ENCODE measurements around the gene CELF6.

Gene CELF6

DNA sequence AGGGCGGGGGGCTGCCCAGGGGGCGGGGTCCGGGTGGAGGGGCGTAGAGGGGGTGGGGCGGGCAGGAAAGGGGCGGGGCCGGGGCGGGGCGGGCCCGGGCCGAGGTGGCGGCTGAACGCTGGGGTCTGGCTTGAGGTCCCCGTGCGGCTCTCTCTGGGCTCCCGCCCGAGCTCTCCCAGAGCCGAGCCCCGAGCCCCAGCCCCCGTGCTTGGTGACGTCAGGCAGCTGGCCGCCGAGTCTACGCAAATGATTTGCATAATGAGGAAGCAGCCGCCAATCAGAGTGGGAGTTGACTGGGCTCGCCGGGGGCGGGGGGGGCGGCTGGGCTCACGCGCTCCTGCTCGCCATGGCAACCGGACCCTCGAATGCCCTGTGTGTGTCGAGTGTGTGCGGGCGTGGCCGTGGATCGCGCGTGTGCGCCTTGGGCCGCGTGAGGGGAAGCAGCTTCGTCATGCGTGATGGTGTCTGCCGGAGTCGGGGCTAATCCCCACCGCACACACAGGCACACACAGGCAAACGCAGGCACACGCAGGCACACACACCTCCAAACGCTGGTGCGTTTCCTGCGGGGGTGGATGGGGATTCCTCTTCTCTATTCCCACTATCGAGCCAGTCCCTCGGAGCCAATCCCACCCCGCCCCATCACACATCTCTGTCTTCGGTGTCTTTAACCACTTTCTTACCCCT, at the start of gene CELF6:
CELF6 (minus strand) TSS at position 173 of the 687 bp plus-strand sequence. CDS start 283 bp downstream, outside the sequence.
- DNase-seq = peak in 1 of 2 experiments; percentile 45

DNA sequence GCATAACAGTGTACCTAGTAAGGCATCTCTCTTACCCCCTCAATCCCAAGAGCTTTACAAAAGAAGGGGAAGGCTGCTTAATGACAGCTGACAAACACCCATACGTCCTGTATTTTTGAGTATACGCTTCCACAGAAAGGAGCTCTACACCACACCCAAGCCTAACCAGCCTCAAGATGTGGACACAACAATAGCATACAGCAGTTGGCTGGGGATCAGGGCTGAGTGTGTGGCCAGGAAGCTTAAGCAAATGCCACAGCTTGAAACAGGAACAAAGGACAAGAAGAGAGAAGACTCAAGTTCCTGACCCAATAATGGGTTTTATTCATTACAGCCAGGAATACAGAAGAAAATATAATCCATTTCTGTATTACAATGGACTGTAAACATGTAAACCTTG, 48.9 kb upstream of the CELF6 start:
- no peak for DNase-seq

DNA sequence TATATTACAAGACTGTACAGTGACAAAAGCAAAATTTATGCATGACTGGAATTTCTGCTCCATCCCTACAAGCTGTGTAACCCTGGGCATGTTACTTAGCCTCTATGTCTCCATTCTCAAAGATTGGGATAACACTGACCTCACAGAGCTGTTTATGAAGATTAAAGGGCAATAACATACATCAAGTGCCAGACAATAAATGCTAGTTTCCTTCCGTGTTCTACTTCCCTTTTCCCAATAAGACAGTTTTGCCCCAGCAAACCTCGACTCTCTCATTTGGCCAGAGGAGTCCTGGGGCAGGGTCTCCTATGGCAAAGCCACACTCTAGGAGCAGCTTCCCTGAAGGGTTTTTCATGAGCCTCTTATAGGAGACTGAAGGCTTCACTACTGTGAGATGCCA, 48.4 kb upstream of the CELF6 start:
- DNase-seq = no peak

DNA sequence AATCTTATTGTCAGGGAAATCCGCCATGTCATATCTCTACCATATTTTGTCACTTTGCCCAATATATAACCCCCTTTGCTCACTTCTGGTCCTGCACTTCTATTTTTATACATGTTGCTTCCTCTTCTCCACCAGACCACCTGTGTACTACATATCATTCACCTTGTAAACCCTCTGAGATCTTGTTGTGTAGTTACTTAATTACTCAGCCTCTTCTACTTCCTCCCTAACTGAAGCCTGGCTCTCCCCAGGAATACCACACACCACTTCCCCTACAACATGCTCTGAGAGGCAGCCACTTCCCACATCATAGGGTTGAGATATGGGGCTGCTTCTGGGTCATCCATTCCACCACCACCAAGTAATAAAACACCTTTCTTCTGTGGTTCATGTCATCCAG, 45.9 kb upstream of the CELF6 start:
- no peak for DNase-seq

DNA sequence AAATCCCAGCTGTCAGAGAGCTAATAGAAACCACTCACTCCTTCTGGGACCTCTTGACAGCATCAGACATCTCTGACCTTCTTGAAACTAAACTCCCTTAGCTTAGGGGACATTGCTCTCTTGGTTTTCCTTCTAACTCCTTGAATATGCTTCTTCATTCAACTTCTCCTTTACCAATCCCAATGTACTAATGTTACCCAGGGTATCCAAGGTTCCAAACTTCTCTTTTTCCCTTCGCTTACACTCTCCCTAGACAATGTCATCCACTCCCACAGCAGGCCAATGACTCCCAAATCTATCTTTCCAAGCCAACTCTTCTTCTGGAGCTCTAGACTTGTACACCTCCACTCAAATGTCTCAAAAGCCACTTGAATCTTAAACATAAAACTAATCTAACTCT, 41.2 kb upstream of the CELF6 start:
- no peak for DNase-seq

DNA sequence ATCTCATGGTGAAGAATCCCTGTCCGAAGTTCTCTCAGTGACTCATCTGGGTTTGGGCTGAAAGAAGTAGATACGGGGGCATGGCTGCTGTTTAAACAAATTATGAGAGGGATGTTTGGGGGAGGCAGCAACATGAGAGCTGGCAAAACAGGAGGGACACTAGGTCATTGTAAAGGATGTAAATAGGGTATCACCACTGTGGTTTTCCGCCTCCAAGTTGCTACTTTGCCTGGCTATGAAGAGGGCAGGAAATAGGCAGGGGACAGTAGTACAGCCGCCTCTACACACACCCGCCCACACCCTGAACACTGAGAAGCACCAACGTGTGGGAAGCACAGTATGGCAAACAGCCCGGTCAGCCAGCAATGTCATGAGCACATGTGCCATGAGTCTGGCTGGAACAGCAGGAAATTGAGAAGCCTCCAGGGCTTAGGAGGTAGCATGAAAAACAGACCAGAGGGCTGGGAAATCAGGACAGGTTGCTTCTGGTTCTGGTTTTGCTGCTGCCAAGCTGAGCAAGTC, 38.8 kb upstream of the CELF6 start:
- DNase-seq = no peak

DNA sequence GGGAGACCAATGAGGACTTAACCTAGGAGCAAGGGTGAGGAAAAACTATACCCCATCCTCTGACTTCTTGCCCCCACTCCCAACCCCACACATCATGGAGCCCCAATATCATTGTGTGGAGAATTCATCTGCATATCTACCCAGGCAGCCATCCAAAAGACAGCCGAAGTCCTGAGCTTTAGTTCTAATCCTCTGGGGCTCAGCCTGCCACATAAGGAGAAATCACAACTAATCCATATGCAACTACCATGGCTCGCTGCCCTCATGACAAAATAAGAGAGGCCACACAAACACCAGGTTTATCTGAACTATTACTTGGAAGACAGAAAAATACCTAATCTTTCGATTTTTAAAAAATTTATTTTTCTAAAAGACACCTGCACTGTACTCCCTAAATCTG, 38.2 kb upstream of the CELF6 start:
- DNase-seq = no peak

DNA sequence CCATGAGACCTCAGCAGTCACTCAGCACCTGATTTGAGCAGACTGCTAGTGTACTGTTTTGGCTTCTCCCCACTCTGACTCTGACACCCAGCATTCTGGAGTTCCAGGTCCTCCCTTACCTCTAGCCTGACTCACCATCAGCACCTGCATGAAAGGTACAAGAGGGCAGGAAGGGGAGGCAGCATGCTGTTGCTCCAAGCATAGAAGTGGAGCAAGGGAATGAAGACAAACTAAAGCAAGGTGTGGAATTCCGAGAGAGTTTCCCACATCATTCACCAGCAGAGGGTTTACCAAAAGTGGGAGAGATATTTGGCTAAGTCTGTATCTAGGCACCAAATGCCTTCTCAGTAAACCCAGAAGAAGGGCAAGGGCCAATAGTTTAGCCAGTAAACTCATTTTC, 34.5 kb upstream of the CELF6 start:
- no peak for DNase-seq

DNA sequence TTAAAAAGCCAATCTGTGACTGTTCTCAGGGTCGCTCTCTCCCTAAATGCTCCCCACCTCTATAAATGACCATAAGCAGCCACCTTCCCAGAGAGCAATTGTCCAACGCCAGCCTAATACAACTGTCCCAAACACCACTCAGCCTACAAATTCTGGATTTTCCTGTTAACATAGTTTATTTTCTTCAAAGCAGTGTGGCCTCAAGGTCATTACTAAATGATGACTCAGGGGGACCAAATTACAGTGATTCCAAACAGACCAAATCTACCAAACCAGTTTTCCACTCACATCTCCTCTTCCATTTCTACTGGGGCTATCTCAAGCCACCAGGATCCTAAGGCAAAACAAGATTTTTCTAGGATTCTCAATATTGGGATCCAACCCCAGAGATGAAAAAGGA, 33.3 kb upstream of the CELF6 start:
- no peak for DNase-seq

DNA sequence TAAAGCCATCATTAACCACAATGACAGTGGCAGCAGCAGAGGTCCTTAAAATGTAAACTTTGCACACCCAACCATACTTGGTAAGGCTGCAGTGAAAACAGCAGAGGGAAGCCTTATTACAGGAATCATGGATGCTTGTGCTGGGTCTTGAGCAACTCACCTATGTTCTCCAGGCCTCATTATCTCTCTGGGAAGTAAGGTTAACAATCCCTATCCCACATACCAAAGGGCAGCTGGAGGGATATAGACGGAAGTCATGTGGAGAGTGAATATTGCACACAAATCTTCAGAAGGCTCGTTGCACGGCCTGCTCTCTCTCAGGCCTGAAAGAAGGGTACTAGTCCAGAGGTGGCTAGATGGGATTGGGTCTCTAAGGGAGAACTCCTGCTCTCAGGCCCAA, 25.8 kb upstream of the CELF6 start:
- DNase-seq = no peak

DNA sequence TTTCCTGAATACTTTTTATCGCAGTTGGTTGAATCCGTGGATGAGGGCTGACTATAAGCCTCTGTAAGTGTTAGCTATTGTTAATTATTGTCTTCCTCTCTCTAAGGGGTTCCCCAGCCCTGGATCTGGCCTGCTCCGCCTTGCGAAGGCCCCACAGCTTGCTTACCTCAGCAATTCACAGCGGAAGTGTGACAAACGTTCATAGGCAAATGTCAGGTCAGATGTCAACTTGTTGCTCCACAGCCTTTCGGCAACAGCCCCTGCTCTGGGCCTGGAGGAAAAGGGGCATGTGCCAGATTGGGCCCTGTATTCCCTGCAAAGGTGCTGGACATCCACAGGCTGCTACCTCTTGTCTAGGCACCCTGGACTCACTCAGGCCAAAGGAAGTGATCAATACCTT, 25.3 kb upstream of the CELF6 start:
- DNase-seq = no peak

DNA sequence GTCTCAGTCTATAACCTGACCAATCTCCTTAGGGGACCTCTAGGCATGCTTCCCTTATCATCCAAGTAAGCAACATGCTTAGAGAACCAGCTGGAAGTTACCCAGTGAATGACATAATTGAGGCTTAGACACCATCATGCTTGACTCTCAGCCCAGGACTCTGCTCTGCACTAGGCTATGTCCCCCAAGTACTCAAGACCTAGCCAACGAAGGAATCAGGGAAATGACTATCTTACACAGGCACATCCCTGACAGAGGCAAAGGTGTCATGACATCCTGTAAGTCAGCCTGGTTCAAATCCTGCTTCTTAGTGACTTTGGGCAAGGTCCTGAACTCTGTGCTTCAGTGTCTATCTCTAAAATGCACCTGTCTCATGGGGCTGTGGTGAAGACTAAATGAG, 24.6 kb upstream of the CELF6 start:
- no peak for DNase-seq

DNA sequence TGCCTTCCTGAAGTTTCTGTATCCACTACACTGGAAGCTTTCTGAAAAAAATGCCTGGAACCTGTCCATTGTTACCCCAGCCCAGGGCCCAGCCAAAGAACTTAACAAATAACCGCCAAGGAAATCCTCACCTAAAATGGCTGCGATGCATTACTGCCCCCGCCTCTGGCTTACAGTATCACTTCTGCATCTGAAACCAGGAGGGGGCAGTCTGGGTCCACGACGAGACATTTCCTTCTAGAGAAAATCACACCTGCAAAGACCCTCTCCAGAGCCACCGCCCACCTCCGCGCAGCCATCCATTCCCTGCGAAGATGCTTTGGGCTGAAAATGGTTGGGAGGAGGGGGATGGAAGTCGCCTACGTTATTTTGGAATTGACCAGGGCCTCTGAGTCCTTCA, 22.4 kb upstream of the CELF6 start:
- no peak for DNase-seq

DNA sequence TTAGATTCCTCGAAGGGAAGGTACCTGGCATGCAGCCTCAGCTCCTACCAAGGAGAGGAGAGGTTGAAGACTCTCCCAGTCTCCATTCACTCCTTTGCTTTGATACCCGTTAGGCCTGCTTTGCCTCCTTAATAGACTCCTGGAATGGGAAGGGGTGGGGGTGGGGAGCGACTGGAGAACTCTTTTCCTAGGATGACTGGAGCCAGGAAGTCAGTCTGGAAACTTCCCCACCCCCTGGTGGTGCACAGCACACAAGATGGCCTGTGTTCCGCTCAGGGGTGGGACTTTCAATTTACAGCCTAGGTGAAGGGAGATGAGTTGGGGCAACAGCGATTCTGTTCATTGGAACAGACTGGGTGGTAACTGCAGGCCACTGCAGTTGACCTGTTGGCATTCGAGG, 21.4 kb upstream of the CELF6 start:
- no peak for DNase-seq

DNA sequence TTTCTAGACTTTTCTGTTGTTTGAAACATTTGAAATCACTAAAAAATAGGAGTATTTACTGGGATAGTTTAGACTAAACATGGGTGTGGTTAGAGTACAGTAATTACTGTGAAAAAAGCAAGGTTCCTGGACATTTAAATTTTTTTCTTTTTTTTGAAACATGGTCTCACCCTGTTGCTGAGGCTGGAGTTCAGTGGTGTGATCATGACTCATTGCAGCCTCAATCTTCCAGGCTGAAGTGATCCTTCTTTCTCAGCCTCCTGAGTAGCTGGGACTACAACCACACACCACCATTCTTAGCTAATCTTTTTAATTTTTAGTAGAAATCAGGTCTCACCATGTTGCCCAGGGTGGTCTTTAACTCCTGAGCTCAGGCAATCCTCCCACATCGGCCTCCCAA, 20.4 kb upstream of the CELF6 start:
- no peak for DNase-seq

DNA sequence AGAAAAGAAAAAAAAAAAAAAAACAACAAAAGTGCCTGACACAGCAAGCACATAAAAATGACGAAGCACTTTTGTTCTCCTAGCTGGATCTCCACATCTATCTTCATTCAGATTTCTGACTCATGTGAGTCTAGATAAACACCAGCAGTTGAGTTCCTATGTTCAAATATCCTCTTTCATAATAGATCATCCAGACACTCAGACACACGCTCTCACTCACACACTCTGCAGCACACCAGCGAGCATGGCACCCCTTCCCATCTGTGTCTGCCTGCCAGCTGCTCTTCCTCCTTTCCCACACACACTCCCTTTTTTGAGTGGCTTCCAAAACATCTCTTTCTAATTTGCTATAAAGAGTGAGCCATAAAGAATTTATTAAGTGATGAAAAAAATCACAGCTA, 19.8 kb upstream of the CELF6 start:
- DNase-seq = no peak

DNA sequence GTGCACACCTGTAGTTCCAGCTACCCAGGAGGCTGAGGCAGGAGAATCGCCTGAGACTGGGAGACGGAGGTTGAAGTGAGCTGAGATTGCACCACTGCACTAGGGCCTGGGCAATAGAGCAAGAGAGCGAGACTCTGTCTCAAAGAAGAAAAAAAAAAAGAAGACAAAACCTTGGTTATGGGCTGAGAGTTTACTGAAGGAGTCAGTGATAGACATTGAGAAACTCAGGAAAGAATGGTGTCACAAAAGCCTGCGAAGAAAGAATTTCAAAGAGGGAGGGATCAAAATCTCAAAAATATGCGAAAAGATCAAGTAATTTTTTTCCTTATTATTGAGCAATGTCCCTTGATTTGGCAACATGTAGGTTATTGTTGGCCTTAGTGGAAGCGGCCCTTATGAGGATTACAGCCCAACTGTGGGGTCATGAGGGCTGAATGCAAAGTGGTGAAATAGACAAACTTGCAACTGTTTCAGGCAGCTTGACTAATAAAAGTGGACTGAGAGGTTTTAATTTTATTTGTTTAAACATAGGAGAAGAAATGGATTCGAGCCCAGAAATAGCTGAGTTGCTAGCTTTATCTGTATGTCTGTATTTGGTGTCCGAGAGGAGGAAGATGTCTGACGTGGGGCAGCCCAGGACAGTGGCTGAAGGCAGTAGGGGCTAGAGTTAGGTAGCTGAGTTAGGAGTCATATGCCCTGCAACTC, 18.8 kb upstream of the CELF6 start:
- DNase-seq = no peak

DNA sequence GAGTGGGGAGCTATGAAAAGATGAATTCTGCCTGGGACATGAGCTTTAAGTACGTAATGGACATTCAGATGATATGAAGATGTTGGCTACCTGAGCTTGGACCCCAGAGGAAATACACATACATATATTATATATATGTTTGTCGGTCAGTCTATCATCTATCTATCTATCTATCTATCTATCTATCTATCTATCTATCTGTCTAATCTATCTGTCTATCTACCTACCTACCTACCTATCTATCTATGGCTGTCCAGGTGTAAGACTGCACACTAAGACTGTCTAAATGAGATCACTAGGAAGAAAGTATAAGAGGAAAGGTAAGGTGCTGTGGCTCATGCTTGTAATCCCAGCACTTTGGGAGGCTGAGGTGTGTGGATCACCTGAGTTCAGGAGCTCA, 18.2 kb upstream of the CELF6 start:
- no peak for DNase-seq

DNA sequence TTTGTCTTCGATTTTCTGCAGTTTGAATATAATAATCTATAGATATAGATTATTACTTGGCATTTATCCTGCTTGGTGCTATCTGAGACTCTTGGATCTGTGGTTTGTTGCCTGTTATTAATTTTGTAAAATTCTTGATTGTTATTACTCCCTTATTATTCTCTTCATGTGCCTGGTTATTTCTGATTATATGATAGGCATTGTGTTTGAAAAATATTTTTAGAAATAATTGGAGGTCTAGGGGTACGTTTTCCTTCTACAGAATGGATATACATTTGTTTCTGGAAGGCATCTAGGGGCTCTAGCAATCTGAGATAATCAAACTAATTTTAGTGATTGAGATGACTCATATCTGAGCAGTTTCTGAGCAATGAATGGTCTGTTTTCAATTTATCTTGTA, 14.9 kb upstream of the CELF6 start:
- DNase-seq = no peak

DNA sequence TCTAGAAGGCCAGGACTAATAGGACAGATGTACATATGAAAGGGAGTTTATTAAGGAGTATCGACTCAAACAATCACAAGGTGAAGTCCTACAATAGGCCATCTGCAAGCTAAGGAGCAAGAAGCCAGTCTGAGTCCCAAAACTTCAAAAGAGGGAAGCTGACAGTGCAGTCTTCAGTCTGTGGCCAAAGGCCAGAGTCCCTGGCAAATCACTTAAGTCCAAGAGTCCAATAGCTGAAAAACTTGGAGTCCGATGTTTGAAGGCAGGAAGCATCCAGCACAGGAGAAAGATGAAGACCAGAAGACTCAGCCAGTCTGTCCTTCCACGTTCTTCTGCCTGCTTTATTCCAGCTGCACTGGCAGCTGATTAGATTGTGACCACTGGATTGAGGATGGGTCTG, 11.1 kb upstream of the CELF6 start:
- DNase-seq = no peak

DNA sequence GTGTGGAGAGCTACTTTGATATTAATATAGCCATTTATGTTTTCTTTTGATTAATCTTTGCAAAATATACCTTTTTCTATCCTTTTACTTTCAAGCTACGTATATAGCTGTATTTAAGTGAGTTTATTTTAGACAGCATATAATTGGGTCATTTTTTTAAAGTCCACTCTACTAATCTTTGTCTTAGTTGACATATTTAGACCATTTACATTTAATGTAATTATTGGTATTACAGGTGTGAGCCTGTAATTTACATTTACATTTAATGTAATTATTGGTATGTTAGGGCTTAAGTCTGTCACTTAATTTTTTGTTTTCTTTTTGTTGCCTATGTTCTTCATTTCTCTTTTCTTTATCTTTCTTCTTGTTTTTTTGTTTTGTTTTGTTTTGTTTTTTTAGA, 3.8 kb upstream of the CELF6 start:
- no peak for DNase-seq

DNA sequence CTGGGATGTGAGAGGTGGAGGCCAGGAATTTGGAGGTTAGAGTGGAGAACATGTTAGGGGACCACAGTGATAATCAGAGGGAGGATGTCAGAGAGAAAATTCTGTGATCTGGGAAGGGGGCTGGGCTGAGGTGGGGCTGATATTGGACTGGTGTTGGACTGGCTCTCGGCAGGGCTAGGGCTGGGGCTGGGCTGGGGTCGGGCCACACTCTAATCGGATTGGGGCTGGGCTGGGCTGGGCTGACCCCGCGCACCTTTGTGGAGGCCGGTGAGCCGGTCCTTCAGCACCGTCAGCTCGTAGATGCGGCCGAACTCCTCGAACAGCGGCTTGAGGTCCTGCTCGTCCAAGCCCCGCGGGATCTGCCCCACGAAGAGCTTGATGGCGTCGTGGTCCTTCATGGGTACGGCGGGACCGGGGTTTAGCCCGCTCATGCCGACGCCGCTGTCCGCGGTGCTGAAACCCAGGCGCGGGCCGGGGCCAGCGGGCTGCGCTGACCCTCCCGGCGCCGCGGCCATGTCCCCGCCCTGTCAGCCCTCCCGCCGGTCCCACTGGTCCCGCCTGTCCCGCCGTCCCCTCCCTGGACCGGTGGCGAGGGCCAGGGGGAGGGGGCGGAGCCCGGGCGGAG, 485 bp downstream of the CELF6 start:
- DNase-seq = no peak

DNA sequence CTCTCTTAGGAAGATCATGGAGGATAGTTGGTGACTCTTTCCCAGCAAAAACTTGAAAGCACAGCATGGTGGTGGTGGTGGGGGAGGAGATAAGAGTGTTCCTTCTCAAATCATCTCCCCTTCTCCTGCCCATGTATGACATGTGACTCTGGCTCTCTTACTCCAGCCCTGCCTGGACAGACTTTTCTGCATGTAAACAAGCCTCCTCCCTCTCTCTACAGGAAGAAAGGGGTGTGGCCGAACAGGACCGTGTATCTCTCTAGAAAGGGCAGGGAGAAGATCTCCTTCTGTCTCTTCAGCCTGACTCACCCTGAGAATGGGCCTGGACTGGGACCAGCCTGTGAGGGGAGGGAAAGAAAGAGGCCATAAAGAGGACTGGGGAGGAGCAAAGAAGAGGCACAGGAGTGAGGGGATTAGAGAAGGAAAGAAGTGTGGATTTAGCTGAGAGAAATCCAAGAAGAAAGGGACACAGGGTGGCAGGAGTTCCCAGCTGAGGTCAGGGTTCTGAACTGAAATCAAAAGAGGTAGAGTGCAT, 1.5 kb downstream of the CELF6 start:
- DNase-seq = no peak

Data from SW 1271 (cell line).